ENCODE results near the gene FREM1. TPM values are rescaled to one million over a fixed set of nuclear protein-coding genes. Genes with fewer than 3 reads are reported as not detected.

FREM1 gene
- total and polyA plus RNA-seq, 10 of the 15 experiments (the other 5 are each of a cell fraction or from before 2014, with no cell fraction given): 0.01 to 0.16 (median 0.08) TPM; not detected in 7

DNA sequence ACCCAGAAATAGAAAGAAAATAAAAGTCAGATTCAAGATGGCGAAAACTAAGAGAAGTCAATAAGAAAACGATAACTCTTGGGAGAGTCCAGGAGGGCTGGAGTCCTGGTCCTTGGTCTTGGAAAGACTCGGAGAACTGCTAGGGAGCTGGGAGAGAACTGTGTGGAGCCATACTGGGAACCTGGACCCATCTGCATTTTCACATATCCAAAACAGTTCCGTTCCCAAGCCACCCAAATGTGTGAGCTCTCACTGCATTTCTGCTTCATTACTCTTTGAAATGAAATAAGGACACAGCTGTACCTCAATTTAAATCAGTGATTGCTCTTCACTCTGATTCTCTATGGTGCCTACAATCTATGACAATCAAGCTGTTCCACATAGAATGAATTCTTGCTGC is 119.6 kb downstream of the FREM1 start:
- Histone ChIP-seq H3K4me1 (ENCODE audit: control insufficient read depth, insufficient read depth, low read length) (no peaks in the 10 kb centered on the region), H3K9me3 (replicated peaks; ENCODE audit: control insufficient read depth, insufficient read depth, low read length) (no peaks in the 10 kb centered on the region), H3K27me3 (replicated peaks in 1 of 2; ENCODE audit: control insufficient read depth in 2 of 2, insufficient read depth in 2 of 2, low read length in 1 of 2) (no peaks in the 10 kb centered on the region), H3K36me3 (ENCODE audit: control insufficient read depth in 2 of 2, insufficient read depth in 2 of 2, low read length in 1 of 2) (no peaks in the 10 kb centered on the region), H3K4me2 (ENCODE audit: control insufficient read depth, insufficient read depth) (no peak overlapping the region), H3K9ac (ENCODE audit: control insufficient read depth, insufficient read depth, low read length) (no peak overlapping the region), H4K20me1 (ENCODE audit: control insufficient read depth, insufficient read depth) (no peaks in the 10 kb centered on the region), H3K4me3 (no peak overlapping the region), H3K79me2 (ENCODE audit: control insufficient read depth, insufficient read depth, low read length) (no peaks in the 10 kb centered on the region), H3K27ac (ENCODE audit: control insufficient read depth, insufficient read depth) (no peak overlapping the region), H2AFZ (ENCODE audit: control insufficient read depth, low read depth, low read length) (no peak overlapping the region)
- no peak for ATAC-seq
- intact Hi-C loops (cut with micrococcal nuclease; ENCODE audit: unreplicated experiment) (no loop called here), in situ Hi-C loops (cut with MboI) (no loop called here)
- no peak for FAIRE-seq
- POLR2A ChIA-PET: no interaction called here
- TF ChIP-seq MTA2 (IDR thresholded peaks at IDR 0.05; ENCODE audit: low read depth): no peak
- no peak for TF ChIP-seq MYB (IDR thresholded peaks at IDR 0.05; ENCODE audit: borderline replicate concordance, low read depth, low read length)
- no peak for TF ChIP-seq POLR2AphosphoS5 (IDR thresholded peaks at IDR 0.05; ENCODE audit: low read length)
- no peak for TF ChIP-seq MTA3 (IDR thresholded peaks at IDR 0.05; ENCODE audit: borderline replicate concordance, low read length)
- TF ChIP-seq EZH2 (IDR thresholded peaks at IDR 0.05; ENCODE audit: borderline replicate concordance, control insufficient read depth, low read depth, low read length): no peak
- TF ChIP-seq ZNF384 (IDR thresholded peaks at IDR 0.05; ENCODE audit: borderline replicate concordance, low read depth, low read length): no peak
- TF ChIP-seq ZNF24 (IDR thresholded peaks at IDR 0.05): no peak
- no peak for TF ChIP-seq IKZF1 (conservative IDR thresholded peaks at IDR 0.05)
- TF ChIP-seq, protein P1, sequence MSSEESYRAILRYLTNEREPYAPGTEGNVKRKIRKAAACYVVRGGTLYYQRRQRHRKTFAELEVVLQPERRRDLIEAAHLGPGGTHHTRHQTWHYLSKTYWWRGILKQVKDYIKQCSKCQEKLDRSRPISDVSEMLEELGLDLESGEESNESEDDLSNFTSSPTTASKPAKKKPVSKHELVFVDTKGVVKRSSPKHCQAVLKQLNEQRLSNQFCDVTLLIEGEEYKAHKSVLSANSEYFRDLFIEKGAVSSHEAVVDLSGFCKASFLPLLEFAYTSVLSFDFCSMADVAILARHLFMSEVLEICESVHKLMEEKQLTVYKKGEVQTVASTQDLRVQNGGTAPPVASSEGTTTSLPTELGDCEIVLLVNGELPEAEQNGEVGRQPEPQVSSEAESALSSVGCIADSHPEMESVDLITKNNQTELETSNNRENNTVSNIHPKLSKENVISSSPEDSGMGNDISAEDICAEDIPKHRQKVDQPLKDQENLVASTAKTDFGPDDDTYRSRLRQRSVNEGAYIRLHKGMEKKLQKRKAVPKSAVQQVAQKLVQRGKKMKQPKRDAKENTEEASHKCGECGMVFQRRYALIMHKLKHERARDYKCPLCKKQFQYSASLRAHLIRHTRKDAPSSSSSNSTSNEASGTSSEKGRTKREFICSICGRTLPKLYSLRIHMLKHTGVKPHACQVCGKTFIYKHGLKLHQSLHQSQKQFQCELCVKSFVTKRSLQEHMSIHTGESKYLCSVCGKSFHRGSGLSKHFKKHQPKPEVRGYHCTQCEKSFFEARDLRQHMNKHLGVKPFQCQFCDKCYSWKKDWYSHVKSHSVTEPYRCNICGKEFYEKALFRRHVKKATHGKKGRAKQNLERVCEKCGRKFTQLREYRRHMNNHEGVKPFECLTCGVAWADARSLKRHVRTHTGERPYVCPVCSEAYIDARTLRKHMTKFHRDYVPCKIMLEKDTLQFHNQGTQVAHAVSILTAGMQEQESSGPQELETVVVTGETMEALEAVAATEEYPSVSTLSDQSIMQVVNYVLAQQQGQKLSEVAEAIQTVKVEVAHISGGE (CRISPR knock-in tag; IDR thresholded peaks at IDR 0.05): no peak
- TF ChIP-seq BACH1 (IDR thresholded peaks at IDR 0.05; ENCODE audit: borderline replicate concordance): no peak
- TF ChIP-seq, protein P2, sequence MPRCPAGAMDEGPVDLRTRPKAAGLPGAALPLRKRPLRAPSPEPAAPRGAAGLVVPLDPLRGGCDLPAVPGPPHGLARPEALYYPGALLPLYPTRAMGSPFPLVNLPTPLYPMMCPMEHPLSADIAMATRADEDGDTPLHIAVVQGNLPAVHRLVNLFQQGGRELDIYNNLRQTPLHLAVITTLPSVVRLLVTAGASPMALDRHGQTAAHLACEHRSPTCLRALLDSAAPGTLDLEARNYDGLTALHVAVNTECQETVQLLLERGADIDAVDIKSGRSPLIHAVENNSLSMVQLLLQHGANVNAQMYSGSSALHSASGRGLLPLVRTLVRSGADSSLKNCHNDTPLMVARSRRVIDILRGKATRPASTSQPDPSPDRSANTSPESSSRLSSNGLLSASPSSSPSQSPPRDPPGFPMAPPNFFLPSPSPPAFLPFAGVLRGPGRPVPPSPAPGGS (IDR thresholded peaks at IDR 0.05; ENCODE audit: borderline replicate concordance, insufficient read depth, low read depth, low read length, poor library complexity, severe bottlenecking): no peak
- no peak for TF ChIP-seq SIN3A (IDR thresholded peaks at IDR 0.05; ENCODE audit: low read depth, low read length)
- TF ChIP-seq, protein P3, sequence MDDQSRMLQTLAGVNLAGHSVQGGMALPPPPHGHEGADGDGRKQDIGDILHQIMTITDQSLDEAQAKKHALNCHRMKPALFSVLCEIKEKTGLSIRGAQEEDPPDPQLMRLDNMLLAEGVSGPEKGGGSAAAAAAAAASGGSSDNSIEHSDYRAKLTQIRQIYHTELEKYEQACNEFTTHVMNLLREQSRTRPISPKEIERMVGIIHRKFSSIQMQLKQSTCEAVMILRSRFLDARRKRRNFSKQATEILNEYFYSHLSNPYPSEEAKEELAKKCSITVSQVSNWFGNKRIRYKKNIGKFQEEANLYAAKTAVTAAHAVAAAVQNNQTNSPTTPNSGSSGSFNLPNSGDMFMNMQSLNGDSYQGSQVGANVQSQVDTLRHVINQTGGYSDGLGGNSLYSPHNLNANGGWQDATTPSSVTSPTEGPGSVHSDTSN (IDR thresholded peaks at IDR 0.05; ENCODE audit: insufficient replicate concordance, low read depth, low read length): no peak
- TF ChIP-seq, protein P4, sequence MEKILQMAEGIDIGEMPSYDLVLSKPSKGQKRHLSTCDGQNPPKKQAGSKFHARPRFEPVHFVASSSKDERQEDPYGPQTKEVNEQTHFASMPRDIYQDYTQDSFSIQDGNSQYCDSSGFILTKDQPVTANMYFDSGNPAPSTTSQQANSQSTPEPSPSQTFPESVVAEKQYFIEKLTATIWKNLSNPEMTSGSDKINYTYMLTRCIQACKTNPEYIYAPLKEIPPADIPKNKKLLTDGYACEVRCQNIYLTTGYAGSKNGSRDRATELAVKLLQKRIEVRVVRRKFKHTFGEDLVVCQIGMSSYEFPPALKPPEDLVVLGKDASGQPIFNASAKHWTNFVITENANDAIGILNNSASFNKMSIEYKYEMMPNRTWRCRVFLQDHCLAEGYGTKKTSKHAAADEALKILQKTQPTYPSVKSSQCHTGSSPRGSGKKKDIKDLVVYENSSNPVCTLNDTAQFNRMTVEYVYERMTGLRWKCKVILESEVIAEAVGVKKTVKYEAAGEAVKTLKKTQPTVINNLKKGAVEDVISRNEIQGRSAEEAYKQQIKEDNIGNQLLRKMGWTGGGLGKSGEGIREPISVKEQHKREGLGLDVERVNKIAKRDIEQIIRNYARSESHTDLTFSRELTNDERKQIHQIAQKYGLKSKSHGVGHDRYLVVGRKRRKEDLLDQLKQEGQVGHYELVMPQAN (conservative IDR thresholded peaks at IDR 0.05): no peak
- no peak for TF ChIP-seq SRF (IDR thresholded peaks at IDR 0.05; ENCODE audit: low read depth in 2 of 2, low read length in 2 of 2)
- BruUV-seq (replicated peaks): no TSS peak
- CTCF ChIA-PET: interaction anchor here (1.3 kb wide), 1 partner anchor 56 kb away, joined by 3 read pairs; no protein-coding TSS in a partner anchor
- SMC1A ChIA-PET (ENCODE audit: uncharacterized antibody, unreplicated experiment): no interaction called here
- RAD21 ChIA-PET (ENCODE audit: unreplicated experiment): no interaction called here
- DNase-seq (ENCODE audit: low read depth, low spot score): no peak
- 36% methylated on average over 4 of the region's 4 CpGs for WGBS (ENCODE audit: insufficient coverage, insufficient replicate concordance, low lambda C conversion rate, missing lambda C conversion rate)
